ENCODE results near the gene DBI.

DBI gene

GRCh38 chr2:119366649-119367471 is at the start of gene DBI, which contains the start of gene C2orf76:
TSS of gene DBI (plus strand) at chr2:119366977. CDS start at chr2:119367052, 75 bp downstream.
TSS of gene C2orf76 (minus strand) at chr2:119366834. CDS start at chr2:119339959, 26,875 bp downstream.
- peak; percentile 87 for DNase-seq

GRCh38 chr2:119317554-119317953 is 49.2 kb upstream of the DBI start:
- no peak for DNase-seq

- no peak for DNase-seq
These were observed 47.2 kb upstream of the DBI start for GRCh38 chr2:119319593-119319992.

GRCh38 chr2:119323459-119323858 is 43.3 kb upstream of the DBI start:
- DNase-seq, result no peak

- no peak for DNase-seq
These were observed 42.0 kb upstream of the DBI start for GRCh38 chr2:119324685-119325270.

- no peak for DNase-seq
These were observed 39.8 kb upstream of the DBI start for GRCh38 chr2:119326938-119327337.

- no peak for DNase-seq
These were observed 39.3 kb upstream of the DBI start for GRCh38 chr2:119327431-119327830.

- no peak for DNase-seq
These were observed 33.8 kb upstream of the DBI start for GRCh38 chr2:119332953-119333352.

GRCh38 chr2:119333360-119333759 is 33.4 kb upstream of the DBI start:
- no peak for DNase-seq

GRCh38 chr2:119333833-119334232 is 32.9 kb upstream of the DBI start:
- no peak for DNase-seq

GRCh38 chr2:119337749-119338148 is 29.0 kb upstream of the DBI start:
- DNase-seq, result no peak

GRCh38 chr2:119338272-119338671 is 28.5 kb upstream of the DBI start:
- no peak for DNase-seq

- DNase-seq, result peak; percentile 8
These were observed 27.8 kb upstream of the DBI start for GRCh38 chr2:119338826-119339561.

GRCh38 chr2:119339562-119339923 is 27.2 kb upstream of the DBI start:
- DNase-seq, result no peak

- DNase-seq, result no peak
These were observed 25.1 kb upstream of the DBI start for GRCh38 chr2:119341684-119342083.

- DNase-seq, result no peak
These were observed 17.5 kb upstream of the DBI start for GRCh38 chr2:119349289-119349688.

GRCh38 chr2:119350311-119350998 is 16.3 kb upstream of the DBI start:
- DNase-seq, result no peak

GRCh38 chr2:119352357-119352756 is 14.4 kb upstream of the DBI start:
- no peak for DNase-seq

- no peak for DNase-seq
These were observed 11.9 kb upstream of the DBI start for GRCh38 chr2:119354860-119355259.

GRCh38 chr2:119359774-119360173 is 7.0 kb upstream of the DBI start:
- no peak for DNase-seq

- DNase-seq, result no peak
These were observed 6.3 kb upstream of the DBI start for GRCh38 chr2:119360423-119360966.

GRCh38 chr2:119364798-119365197 is 2.0 kb upstream of the DBI start:
- DNase-seq, result no peak

- no peak for DNase-seq
These were observed 1.3 kb upstream of the DBI start for GRCh38 chr2:119365436-119365835.
